Panc1 (cell line): ENCODE data around the gene FLYWCH2. TPM values are rescaled to one million over a fixed set of nuclear protein-coding genes. Genes with fewer than 3 reads are reported as not detected.

Experiments used
- ATAC-seq: fragments of 200-7000 bp; cut with Tn5 transposase; 2 replicates; pipeline ENCODE4 v1.9.1; 2020; ENCODE audit warnings: mild to moderate bottlenecking, moderate library complexity
- BruUV-seq: library from RNA; stranded (reverse); fragments of 400-500 nt; replicated peaks from 2 replicates; lab custom pipeline; 2021; lab: Mats Ljungman, UMichigan
- CTCF ChIA-PET: fragments of 300-600 bp; sonication (Branson Sonifier 250); formaldehyde crosslinking; loops from one replicate; lab custom pipeline; 2022; ENCODE audit warnings: antibody characterized with exemption; lab: Charles Lee
- POLR2A ChIA-PET: fragments of 300-600 bp; sonication (Branson Sonifier 250); formaldehyde crosslinking; loops from one replicate; lab custom pipeline; 2022; ENCODE audit warnings: antibody characterized with exemption; lab: Charles Lee
- DNase-seq: peaks from one replicate; pipeline ENCODE4 v3.0.0-alpha.2; 2010; ENCODE audit warnings: low read depth, low spot score
- H3K27ac ChIP-seq: 2 replicates; pipeline ENCODE4 v1.5.1; 2011; ENCODE audit warnings: mild to moderate bottlenecking, low read length, inconsistent platforms
- H3K27me3 ChIP-seq: fragments of 200-500 bp; sonication (Bioruptor generic); 2 replicates; pipeline ENCODE4 v1.6.0; 2014; ENCODE audit warnings: low read length, inconsistent platforms; ENCODE audit not compliant: control insufficient read depth, insufficient read depth
- H3K36me3 ChIP-seq: fragments of 200-500 bp; sonication (Bioruptor generic); 2 replicates; pipeline ENCODE4 v1.5.1; 2014; ENCODE audit warnings: inconsistent platforms, mild to moderate bottlenecking, low read length, moderate library complexity; ENCODE audit not compliant: control insufficient read depth, insufficient read depth
- H3K4me1 ChIP-seq: 2 replicates; pipeline ENCODE4 v1.5.1; 2011; ENCODE audit warnings: inconsistent platforms, mild to moderate bottlenecking, low read length, moderate library complexity; ENCODE audit not compliant: control insufficient read depth, insufficient read depth
- H3K4me3 ChIP-seq, 2 experiments: 2 replicates each; pipeline ENCODE4 v1.5.1; 2011 to 2012; ENCODE audit warnings: low read depth in 2 of 2, low read length in 2 of 2, mild to moderate bottlenecking in 2 of 2, inconsistent platforms in 1 of 2, moderate library complexity in 1 of 2
- H3K9me3 ChIP-seq: fragments of 200-500 bp; sonication (Bioruptor generic); 2 replicates; pipeline ENCODE4 v1.5.1; 2014; ENCODE audit warnings: low read depth, mild to moderate bottlenecking, inconsistent platforms, low read length, moderate library complexity; ENCODE audit not compliant: control insufficient read depth, insufficient read depth
- POLR2AphosphoS5 ChIP-seq: IDR thresholded peaks from 2 replicates; pipeline ENCODE4 v1.6.1; 2012; ENCODE audit warnings: mild to moderate bottlenecking, low read depth, low read length, moderate library complexity
- REST ChIP-seq, 2 experiments: IDR thresholded peaks; 2 replicates each; pipeline ENCODE4 v1.6.1; 2011 to 2012; ENCODE audit warnings: low read depth in 2 of 2, control low read depth in 1 of 2, low read length in 1 of 2, mild to moderate bottlenecking in 1 of 2, moderate library complexity in 1 of 2; ENCODE audit not compliant: insufficient read depth in 1 of 2
- SIN3A ChIP-seq: IDR thresholded peaks from 2 replicates; pipeline ENCODE4 v1.6.1; 2012; ENCODE audit warnings: low read depth, mild to moderate bottlenecking, low read length, moderate library complexity, borderline replicate concordance; ENCODE audit not compliant: insufficient read depth
- TCF7L2 ChIP-seq: IDR thresholded peaks from 2 replicates; pipeline ENCODE4 v1.6.1; 2011; ENCODE audit warnings: mild to moderate bottlenecking, low read depth, low read length, inconsistent platforms
- in situ Hi-C: cut with HindIII; loops from 2 replicates; pipeline ENCODE4 v1.10.0; 2016; ENCODE audit warnings: low sequenced_read_pairs, low pct_unique_long_range_greater_than_20kb
- intact Hi-C: fragments of 100-400 bp; cut with micrococcal nuclease; formaldehyde crosslinking; loops from one replicate; pipeline ENCODE4 v1.10.0; 2022; ENCODE audit not compliant: unreplicated experiment
- total RNA-seq: library from RNA; stranded (reverse); gene quantifications from one replicate; pipeline ENCODE4 v1.2.1, GENCODE V29; 2021; ENCODE audit not compliant: unreplicated experiment
- TF ChIP-seq, protein P1 (sequence below): fragments of 450-650 bp; IDR thresholded peaks from 2 replicates; pipeline ENCODE4 v1.5.1; 2017; ENCODE audit warnings: mild to moderate bottlenecking

Gene FLYWCH2
- total RNA-seq, 1 experiment from 2014 or later, result 77.3 TPM

- no TSS peak for BruUV-seq
- no peak overlapping the region for H3K4me3 ChIP-seq
- DNase-seq (no peak), ATAC-seq (no peak)
- in situ Hi-C loops, result no loop called here
- CTCF ChIA-PET, result interaction anchor here (0.6 to 2.1 kb wide), 8 partner anchors 14 to 121 kb away, joined by 3 to 13 read pairs (median 5); no protein-coding TSS in a partner anchor
- intact Hi-C loops, result loop anchor here (1.0 to 5.0 kb wide), 2 partner anchors 28 to 68 kb away; no protein-coding TSS in a partner anchor
- H3K36me3 ChIP-seq, result no peaks in the 10 kb centered on the region
- TF ChIP-seq SIN3A (no peak), POLR2AphosphoS5 (no peak), REST (IDR thresholded peaks at IDR 0.05; ENCODE audit: insufficient read depth in 1 of 2, low read depth in 2 of 2, low read length in 1 of 2) (no peak), TCF7L2 (no peak)
- TF ChIP-seq, protein P1, sequence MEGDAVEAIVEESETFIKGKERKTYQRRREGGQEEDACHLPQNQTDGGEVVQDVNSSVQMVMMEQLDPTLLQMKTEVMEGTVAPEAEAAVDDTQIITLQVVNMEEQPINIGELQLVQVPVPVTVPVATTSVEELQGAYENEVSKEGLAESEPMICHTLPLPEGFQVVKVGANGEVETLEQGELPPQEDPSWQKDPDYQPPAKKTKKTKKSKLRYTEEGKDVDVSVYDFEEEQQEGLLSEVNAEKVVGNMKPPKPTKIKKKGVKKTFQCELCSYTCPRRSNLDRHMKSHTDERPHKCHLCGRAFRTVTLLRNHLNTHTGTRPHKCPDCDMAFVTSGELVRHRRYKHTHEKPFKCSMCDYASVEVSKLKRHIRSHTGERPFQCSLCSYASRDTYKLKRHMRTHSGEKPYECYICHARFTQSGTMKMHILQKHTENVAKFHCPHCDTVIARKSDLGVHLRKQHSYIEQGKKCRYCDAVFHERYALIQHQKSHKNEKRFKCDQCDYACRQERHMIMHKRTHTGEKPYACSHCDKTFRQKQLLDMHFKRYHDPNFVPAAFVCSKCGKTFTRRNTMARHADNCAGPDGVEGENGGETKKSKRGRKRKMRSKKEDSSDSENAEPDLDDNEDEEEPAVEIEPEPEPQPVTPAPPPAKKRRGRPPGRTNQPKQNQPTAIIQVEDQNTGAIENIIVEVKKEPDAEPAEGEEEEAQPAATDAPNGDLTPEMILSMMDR, result no peak
- POLR2A ChIA-PET, result interaction anchor here (0.5 kb wide), 1 partner anchor 8 kb away, joined by 3 read pairs; no protein-coding TSS in a partner anchor
- peak overlapping the region; percentile 79 for H3K27ac ChIP-seq
- no peaks in the 10 kb centered on the region for H3K9me3 ChIP-seq
- no peaks in the 10 kb centered on the region for H3K27me3 ChIP-seq
- peaks cover 45% of the 10 kb centered on the region for H3K4me1 ChIP-seq
These were observed 43.2 kb upstream of the FLYWCH2 start for GRCh38 chr16:2839650-2840450.

DNA sequence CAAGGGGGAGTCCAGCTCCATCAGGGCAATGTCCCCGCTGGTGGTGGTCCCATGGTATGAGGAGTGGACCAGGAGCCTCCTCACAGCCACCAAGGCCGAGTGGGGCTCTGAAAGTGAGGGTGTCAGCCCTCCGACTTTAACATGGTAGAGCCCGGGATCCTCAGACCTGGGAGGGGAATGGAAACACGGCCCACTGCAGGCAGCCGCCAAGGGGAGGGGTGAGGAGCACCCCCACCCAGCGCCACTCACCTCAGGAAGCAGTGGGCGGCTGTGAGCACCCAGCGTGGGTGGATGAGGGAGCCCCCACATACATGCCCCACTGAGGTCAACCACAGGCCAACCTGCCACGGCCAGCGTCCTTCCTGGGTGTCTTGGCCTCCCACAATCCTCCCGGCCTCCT lies 42.1 kb upstream of the FLYWCH2 start:
- in situ Hi-C loops (no loop called here), intact Hi-C loops (no loop called here)
- ChIA-PET POLR2A (no interaction called here), CTCF (no interaction called here)
- BruUV-seq, result no TSS peak
- TF ChIP-seq POLR2AphosphoS5, result no peak
- TF ChIP-seq REST (IDR thresholded peaks at IDR 0.05; ENCODE audit: insufficient read depth in 1 of 2, low read depth in 2 of 2, low read length in 1 of 2), result no peak
- TF ChIP-seq, protein P1, result no peak
- no peak for TF ChIP-seq SIN3A
- no peak for TF ChIP-seq TCF7L2
- ATAC-seq, result no peak
- no peaks in the 10 kb centered on the region for H3K36me3 ChIP-seq
- H3K27me3 ChIP-seq, result no peaks in the 10 kb centered on the region
- H3K27ac ChIP-seq, result peak overlapping the region; percentile 79
- H3K9me3 ChIP-seq, result no peaks in the 10 kb centered on the region
- H3K4me3 ChIP-seq, result no peak overlapping the region
- H3K4me1 ChIP-seq, result peaks cover 38% of the 10 kb centered on the region
- DNase-seq, result no peak
